PC-3 (cell line): Measurements from ENCODE around the gene SH3BP5.

ENCODE experiments used
- CTCF ChIP-seq: fragments of 300-600 bp; sonication (generic); conservative IDR thresholded peaks from 2 replicates; pipeline ENCODE4 v1.5.1; 2017; ENCODE audit warnings: antibody characterized with exemption, low read depth, mild to moderate bottlenecking, low read length
- EZH2 ChIP-seq: fragments of 300-600 bp; sonication (generic); IDR thresholded peaks from one replicate; pipeline ENCODE4 v1.6.1; 2017; ENCODE audit warnings: antibody characterized with exemption, mild to moderate bottlenecking, low read length; ENCODE audit not compliant: unreplicated experiment
- EZH2phosphoT487 ChIP-seq: fragments of 300-600 bp; sonication (generic); IDR thresholded peaks from 2 replicates; pipeline ENCODE4 v1.6.1; 2018; ENCODE audit warnings: mild to moderate bottlenecking, antibody characterized with exemption, low read length, borderline replicate concordance

- TF ChIP-seq CTCF (no peak), EZH2phosphoT487 (no peak), EZH2 (no peak)
These were observed 9.3 kb downstream of the SH3BP5 start for GRCh38 chr3:15323063-15323462.
